ENCODE data around the gene ODAD3. TPM values are rescaled to one million over a fixed set of nuclear protein-coding genes. Genes with fewer than 3 reads are reported as not detected.
"Not testable (repeated sequence)": the region's sequence is repeated elsewhere in the genome, so short reads cannot be mapped to it uniquely, and the experiment has no call there.

ODAD3 gene
- total RNA-seq, 1 donor from 2014 or later, result 1.4 TPM

- no peak for DNase-seq (ENCODE audit: low spot score in 2 of 2, unreplicated experiment in 2 of 2)
- Mint-ChIP-seq H3K4me1 (peaks cover 20% of the 10 kb centered on the region), H3K9me3 (no peaks in the 10 kb centered on the region), H3K4me3 (peak overlapping the region; percentile 84), H3K27me3 (ENCODE audit: low read depth) (peaks cover 25% of the 10 kb centered on the region), H3K27ac (no peak overlapping the region), H3K36me3 (no peaks in the 10 kb centered on the region)
- TF ChIP-seq, protein P1, sequence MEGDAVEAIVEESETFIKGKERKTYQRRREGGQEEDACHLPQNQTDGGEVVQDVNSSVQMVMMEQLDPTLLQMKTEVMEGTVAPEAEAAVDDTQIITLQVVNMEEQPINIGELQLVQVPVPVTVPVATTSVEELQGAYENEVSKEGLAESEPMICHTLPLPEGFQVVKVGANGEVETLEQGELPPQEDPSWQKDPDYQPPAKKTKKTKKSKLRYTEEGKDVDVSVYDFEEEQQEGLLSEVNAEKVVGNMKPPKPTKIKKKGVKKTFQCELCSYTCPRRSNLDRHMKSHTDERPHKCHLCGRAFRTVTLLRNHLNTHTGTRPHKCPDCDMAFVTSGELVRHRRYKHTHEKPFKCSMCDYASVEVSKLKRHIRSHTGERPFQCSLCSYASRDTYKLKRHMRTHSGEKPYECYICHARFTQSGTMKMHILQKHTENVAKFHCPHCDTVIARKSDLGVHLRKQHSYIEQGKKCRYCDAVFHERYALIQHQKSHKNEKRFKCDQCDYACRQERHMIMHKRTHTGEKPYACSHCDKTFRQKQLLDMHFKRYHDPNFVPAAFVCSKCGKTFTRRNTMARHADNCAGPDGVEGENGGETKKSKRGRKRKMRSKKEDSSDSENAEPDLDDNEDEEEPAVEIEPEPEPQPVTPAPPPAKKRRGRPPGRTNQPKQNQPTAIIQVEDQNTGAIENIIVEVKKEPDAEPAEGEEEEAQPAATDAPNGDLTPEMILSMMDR (IDR thresholded peaks at IDR 0.05; ENCODE audit: unreplicated experiment), result no peak
Observed at GRCh38 chr19:11379857-11380350, 55.0 kb downstream of the ODAD3 start.

DNA sequence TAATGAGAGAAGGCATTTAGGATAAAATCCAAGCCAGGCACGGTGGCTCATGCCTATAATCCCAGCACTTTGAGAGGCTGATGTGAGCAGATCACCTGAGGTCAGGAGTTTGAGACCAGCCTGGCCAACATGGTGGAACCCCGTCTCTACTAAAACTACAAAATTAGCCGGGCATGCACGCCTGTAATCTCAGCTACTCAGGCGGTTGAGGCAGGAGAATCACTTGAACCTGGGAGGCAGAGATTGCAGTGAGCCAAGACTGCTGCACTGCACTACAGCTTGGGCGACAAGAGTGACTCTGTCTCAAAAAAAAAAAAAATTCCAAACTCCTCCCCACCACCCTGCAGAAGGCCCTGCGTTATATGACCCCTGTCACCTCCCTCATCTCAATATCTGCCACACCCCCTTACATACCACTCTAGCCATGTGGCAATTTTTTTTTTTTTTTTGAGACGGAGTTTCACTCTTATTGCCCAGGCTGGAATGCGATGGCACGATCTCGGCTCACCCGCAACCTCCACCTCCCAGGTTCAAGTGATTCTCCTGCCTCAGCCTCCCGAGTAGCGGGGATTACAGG is 55.6 kb downstream of the ODAD3 start:
- not testable (repeated sequence) for H3K27ac Mint-ChIP-seq; H3K4me3 Mint-ChIP-seq; DNase-seq (ENCODE audit: low spot score in 2 of 2, unreplicated experiment in 2 of 2); H3K36me3 Mint-ChIP-seq; H3K9me3 Mint-ChIP-seq
- peaks cover 24% of the 10 kb centered on the region for H3K27me3 Mint-ChIP-seq (ENCODE audit: low read depth)
- H3K4me1 Mint-ChIP-seq, result peaks cover 20% of the 10 kb centered on the region

GRCh38 chr19:11378319-11379189 is 56.4 kb downstream of the ODAD3 start:
- TF ChIP-seq, protein P1 (IDR thresholded peaks at IDR 0.05; ENCODE audit: unreplicated experiment), result peak; percentile 61
- peaks cover 20% of the 10 kb centered on the region for H3K4me1 Mint-ChIP-seq
- peaks cover 22% of the 10 kb centered on the region for H3K27me3 Mint-ChIP-seq (ENCODE audit: low read depth)
- DNase-seq (ENCODE audit: low spot score in 2 of 2, unreplicated experiment in 2 of 2), result peak in 1 of 2 experiments; percentile 65
- no peaks in the 10 kb centered on the region for H3K9me3 Mint-ChIP-seq
- H3K27ac Mint-ChIP-seq, result peak overlapping the region; percentile 24
- H3K4me3 Mint-ChIP-seq, result no peak overlapping the region
- no peaks in the 10 kb centered on the region for H3K36me3 Mint-ChIP-seq

- Mint-ChIP-seq H3K27me3 (ENCODE audit: low read depth) (peaks cover 15% of the 10 kb centered on the region), H3K4me1 (peaks cover 18% of the 10 kb centered on the region), H3K4me3 (no peak overlapping the region), H3K27ac (no peak overlapping the region), H3K36me3 (no peaks in the 10 kb centered on the region), H3K9me3 (no peaks in the 10 kb centered on the region)
- TF ChIP-seq, protein P1 (IDR thresholded peaks at IDR 0.05; ENCODE audit: unreplicated experiment), result no peak
- no peak for DNase-seq (ENCODE audit: low spot score in 2 of 2, unreplicated experiment in 2 of 2)
Observed at GRCh38 chr19:11377756-11378155, 57.2 kb downstream of the ODAD3 start.

DNA sequence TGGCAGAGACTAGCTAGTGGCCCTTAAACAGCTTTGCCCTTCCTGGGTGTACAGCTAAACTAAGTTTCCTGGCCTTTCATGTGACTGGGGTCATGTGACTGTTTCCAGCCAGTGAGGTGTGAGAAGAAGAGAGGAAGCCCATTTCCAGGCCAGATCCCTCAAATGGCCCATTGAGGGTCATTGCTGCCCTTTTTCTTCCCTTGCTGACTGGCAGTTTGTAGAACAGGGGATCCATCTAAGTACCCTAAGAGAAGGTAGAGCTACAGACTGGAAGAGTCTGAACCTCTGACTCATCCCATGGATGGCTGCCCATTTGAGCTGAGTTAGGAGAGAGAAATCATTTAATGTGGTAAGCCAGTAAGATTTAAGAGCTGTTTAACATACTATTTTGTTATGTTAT is 57.7 kb downstream of the ODAD3 start:
- Mint-ChIP-seq H3K9me3 (no peaks in the 10 kb centered on the region), H3K36me3 (no peaks in the 10 kb centered on the region), H3K4me3 (peak overlapping the region; percentile 1), H3K27ac (peak overlapping the region; percentile 61), H3K27me3 (ENCODE audit: low read depth) (peaks cover 10% of the 10 kb centered on the region), H3K4me1 (peaks cover 16% of the 10 kb centered on the region)
- TF ChIP-seq, protein P1 (IDR thresholded peaks at IDR 0.05; ENCODE audit: unreplicated experiment), result no peak
- DNase-seq (ENCODE audit: low spot score in 2 of 2, unreplicated experiment in 2 of 2), result no peak
